Stimulated activated memory B cell treated with anti-CD40 and anti-IgM and Interleukin-4, amounts not matched to agents 10 μg/mL and 1 μg/mL and 100 μg/mL, for 72 hours (primary cell): Measurements from ENCODE around the gene TRIO.

ENCODE experiments used
- ATAC-seq: fragments of 150-1000 bp; cut with Tn5 transposase; 2 replicates; pipeline ENCODE4 v1.10.0; 2021
- H3K27ac Mint-ChIP-seq: one replicate; pipeline ENCODE4 v1.8.0; 2022; ENCODE audit warnings: mild to moderate bottlenecking, mixed read lengths
- H3K27me3 Mint-ChIP-seq: one replicate; pipeline ENCODE4 v1.8.0; 2022; ENCODE audit warnings: mixed read lengths
- H3K36me3 Mint-ChIP-seq: one replicate; pipeline ENCODE4 v1.8.0; 2022; ENCODE audit warnings: mixed read lengths
- H3K4me1 Mint-ChIP-seq: one replicate; pipeline ENCODE4 v1.8.0; 2022; ENCODE audit warnings: mixed read lengths
- H3K4me3 Mint-ChIP-seq: one replicate; pipeline ENCODE4 v1.8.0; 2022; ENCODE audit warnings: mild to moderate bottlenecking, moderate library complexity, mixed read lengths
- H3K9me3 Mint-ChIP-seq: one replicate; pipeline ENCODE4 v1.8.0; 2022; ENCODE audit warnings: mixed read lengths

Gene TRIO

DNA sequence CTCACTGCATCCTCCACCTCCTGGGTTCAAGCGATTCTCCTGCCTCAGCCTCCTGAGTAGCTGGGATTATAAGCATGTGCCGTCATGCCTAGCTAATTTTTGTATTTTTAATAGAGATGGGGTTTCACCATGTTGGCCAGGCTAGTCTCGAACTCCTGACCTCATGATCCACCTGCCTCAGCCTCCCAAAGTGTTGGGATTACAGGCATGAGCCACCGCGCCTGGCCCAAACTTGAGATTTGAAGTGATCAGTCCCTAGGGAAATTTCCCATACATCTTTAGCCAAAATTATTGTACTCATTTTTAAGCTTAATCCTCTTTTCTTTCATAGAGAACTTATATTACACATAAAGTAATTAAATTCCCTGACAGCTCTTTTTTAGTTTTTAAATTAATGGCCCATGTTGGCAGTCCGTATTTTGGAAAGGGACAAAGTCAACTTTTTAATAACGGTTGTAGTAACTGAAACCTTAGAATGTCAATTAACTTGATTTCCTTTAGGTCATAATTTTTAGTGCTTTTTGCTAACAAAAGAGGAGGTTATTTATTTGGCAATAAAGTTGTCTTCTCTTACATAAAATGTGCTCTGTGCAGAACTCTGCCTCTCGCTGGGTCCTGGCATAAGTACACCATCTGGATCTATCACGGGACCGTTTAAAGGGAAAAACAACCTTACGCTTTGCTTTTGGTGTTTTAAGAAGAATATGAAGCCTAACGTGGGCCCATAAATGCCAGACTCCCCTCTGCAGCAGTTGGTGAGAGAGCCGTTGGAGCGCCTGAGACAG, 296.1 kb downstream of the TRIO start:
- H3K36me3 Mint-ChIP-seq, result peaks cover 76% of the 10 kb centered on the region
- H3K4me1 Mint-ChIP-seq, result peaks cover 32% of the 10 kb centered on the region
- H3K4me3 Mint-ChIP-seq, result no peak overlapping the region
- ATAC-seq, result no peak
- H3K27ac Mint-ChIP-seq, result peak overlapping the region; percentile 21
- no peaks in the 10 kb centered on the region for H3K27me3 Mint-ChIP-seq
- no peaks in the 10 kb centered on the region for H3K9me3 Mint-ChIP-seq

GRCh38 chr5:14440223-14440581, 297.1 kb downstream of the TRIO start:
- Mint-ChIP-seq H3K27ac (no peak overlapping the region), H3K9me3 (no peaks in the 10 kb centered on the region), H3K36me3 (peaks cover 68% of the 10 kb centered on the region), H3K4me1 (peaks cover 32% of the 10 kb centered on the region), H3K27me3 (no peaks in the 10 kb centered on the region), H3K4me3 (no peak overlapping the region)
- ATAC-seq, result no peak

- no peak overlapping the region for H3K27ac Mint-ChIP-seq
- H3K36me3 Mint-ChIP-seq, result peaks cover 62% of the 10 kb centered on the region
- H3K4me3 Mint-ChIP-seq, result no peak overlapping the region
- H3K9me3 Mint-ChIP-seq, result no peaks in the 10 kb centered on the region
- H3K4me1 Mint-ChIP-seq, result peaks cover 26% of the 10 kb centered on the region
- ATAC-seq, result no peak
- no peaks in the 10 kb centered on the region for H3K27me3 Mint-ChIP-seq
Observed at GRCh38 chr5:14440582-14441431, 297.7 kb downstream of the TRIO start.

- no peaks in the 10 kb centered on the region for H3K27me3 Mint-ChIP-seq
- no peaks in the 10 kb centered on the region for H3K9me3 Mint-ChIP-seq
- no peak overlapping the region for H3K4me3 Mint-ChIP-seq
- no peak overlapping the region for H3K27ac Mint-ChIP-seq
- H3K4me1 Mint-ChIP-seq, result peaks cover 20% of the 10 kb centered on the region
- ATAC-seq, result no peak
- H3K36me3 Mint-ChIP-seq, result peaks cover 54% of the 10 kb centered on the region
Observed at GRCh38 chr5:14441641-14442040, 298.5 kb downstream of the TRIO start.

DNA sequence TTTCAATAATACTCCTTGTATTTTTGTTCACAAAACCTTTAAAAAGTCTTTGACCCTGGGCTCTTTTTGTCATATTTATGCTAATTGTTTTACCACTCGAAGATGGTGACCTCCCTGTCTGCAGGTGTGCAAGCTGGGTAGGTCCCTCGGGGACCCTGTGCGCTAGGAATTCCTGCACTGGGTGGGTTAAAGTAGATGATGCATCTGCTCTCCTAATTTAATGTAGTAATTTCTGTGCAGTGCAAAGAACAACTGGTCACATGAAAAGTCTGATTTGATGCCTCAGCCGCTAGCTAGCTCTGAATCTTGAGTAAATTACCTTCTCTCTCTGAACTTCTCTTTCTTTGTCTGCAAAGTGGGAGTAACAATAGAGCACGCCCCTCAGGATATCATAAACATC, 299.4 kb downstream of the TRIO start:
- Mint-ChIP-seq H3K4me1 (peaks cover 22% of the 10 kb centered on the region), H3K27me3 (no peaks in the 10 kb centered on the region), H3K4me3 (no peak overlapping the region), H3K27ac (no peak overlapping the region), H3K36me3 (peaks cover 47% of the 10 kb centered on the region), H3K9me3 (no peaks in the 10 kb centered on the region)
- ATAC-seq, result no peak

- Mint-ChIP-seq H3K9me3 (no peaks in the 10 kb centered on the region), H3K27ac (no peak overlapping the region), H3K4me3 (no peak overlapping the region), H3K36me3 (peaks cover 42% of the 10 kb centered on the region), H3K4me1 (peaks cover 31% of the 10 kb centered on the region), H3K27me3 (no peaks in the 10 kb centered on the region)
- no peak for ATAC-seq
Observed at GRCh38 chr5:14443671-14444093, 300.5 kb downstream of the TRIO start.

DNA sequence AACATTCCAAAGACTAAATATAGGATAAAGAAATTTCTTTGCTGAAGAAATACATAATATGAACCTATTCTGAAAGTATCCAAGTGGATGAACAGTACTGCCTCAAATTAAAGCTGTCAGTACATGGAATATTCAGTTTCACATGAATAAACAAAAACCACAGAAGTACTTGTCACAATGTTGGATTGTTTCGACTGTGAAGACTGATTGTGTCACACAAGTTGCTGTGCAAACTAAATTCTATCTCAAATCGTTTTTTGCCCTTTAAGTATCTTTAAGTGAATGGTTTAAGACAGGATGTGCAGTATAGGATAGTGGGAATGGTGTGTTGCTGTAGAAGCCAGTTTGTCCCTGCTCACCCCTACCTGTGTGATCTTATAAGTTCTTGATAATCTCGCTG, 301.0 kb downstream of the TRIO start:
- Mint-ChIP-seq H3K36me3 (peaks cover 39% of the 10 kb centered on the region), H3K4me1 (peaks cover 28% of the 10 kb centered on the region), H3K27me3 (no peaks in the 10 kb centered on the region), H3K9me3 (no peaks in the 10 kb centered on the region), H3K27ac (no peak overlapping the region), H3K4me3 (no peak overlapping the region)
- no peak for ATAC-seq

- Mint-ChIP-seq H3K27ac (no peak overlapping the region), H3K36me3 (peaks cover 42% of the 10 kb centered on the region), H3K9me3 (no peaks in the 10 kb centered on the region), H3K4me3 (no peak overlapping the region), H3K4me1 (peaks cover 28% of the 10 kb centered on the region), H3K27me3 (no peaks in the 10 kb centered on the region)
- no peak for ATAC-seq
Observed at GRCh38 chr5:14445013-14445412, 301.9 kb downstream of the TRIO start.

- ATAC-seq, result no peak
- no peaks in the 10 kb centered on the region for H3K27me3 Mint-ChIP-seq
Observed at GRCh38 chr5:14445576-14446290, 302.6 kb downstream of the TRIO start.

GRCh38 chr5:14447958-14448911, 305.1 kb downstream of the TRIO start:
- Mint-ChIP-seq H3K4me1 (peaks cover 13% of the 10 kb centered on the region), H3K27me3 (no peaks in the 10 kb centered on the region), H3K4me3 (no peak overlapping the region), H3K36me3 (peaks cover 25% of the 10 kb centered on the region), H3K27ac (peak overlapping the region; percentile 85), H3K9me3 (no peaks in the 10 kb centered on the region)
- peak; percentile 72 for ATAC-seq

More at GRCh38 chr5:14445576-14446290, 302.6 kb downstream of the TRIO start:
- H3K9me3 Mint-ChIP-seq, result no peaks in the 10 kb centered on the region
- no peak overlapping the region for H3K27ac Mint-ChIP-seq
- H3K4me1 Mint-ChIP-seq, result peaks cover 28% of the 10 kb centered on the region
- H3K36me3 Mint-ChIP-seq, result peaks cover 42% of the 10 kb centered on the region
- no peak overlapping the region for H3K4me3 Mint-ChIP-seq

DNA sequence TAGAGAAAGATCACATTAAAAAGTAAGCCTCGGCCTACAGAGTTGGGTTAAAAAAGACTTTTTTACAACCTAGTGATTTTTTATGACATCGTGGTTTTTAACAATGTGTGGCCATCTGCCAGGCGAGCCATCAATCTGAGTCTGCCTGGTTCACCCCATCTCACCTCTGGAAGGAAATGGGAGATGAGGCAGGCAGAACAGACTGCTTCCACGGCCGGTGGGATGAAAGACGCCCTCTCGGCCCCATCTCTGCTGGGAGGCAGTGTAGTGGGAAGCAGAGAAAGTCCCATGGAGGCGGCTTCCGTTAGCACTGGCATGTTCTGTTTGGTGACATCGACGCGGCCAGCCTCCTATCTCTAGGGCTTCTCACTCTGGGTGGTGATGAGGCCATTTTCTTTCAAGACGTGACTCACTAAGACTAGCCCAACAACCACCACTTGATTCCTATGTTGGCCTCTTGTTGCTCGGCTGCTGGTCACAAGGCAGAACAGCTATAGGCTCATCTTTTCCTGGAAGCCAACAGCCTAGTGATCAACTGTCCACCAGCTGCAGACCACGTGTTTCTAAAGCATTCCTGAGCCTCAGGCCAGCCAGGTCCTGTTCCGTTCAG, 306.0 kb downstream of the TRIO start:
- H3K27ac Mint-ChIP-seq, result peak overlapping the region; percentile 85
- no peak overlapping the region for H3K4me3 Mint-ChIP-seq
- no peaks in the 10 kb centered on the region for H3K9me3 Mint-ChIP-seq
- peaks cover 13% of the 10 kb centered on the region for H3K4me1 Mint-ChIP-seq
- H3K36me3 Mint-ChIP-seq, result peaks cover 34% of the 10 kb centered on the region
- ATAC-seq, result no peak
- no peaks in the 10 kb centered on the region for H3K27me3 Mint-ChIP-seq

GRCh38 chr5:14450018-14450524, 306.9 kb downstream of the TRIO start:
- no peak overlapping the region for H3K27ac Mint-ChIP-seq
- H3K36me3 Mint-ChIP-seq, result peaks cover 43% of the 10 kb centered on the region
- ATAC-seq, result no peak
- H3K9me3 Mint-ChIP-seq, result no peaks in the 10 kb centered on the region
- peaks cover 13% of the 10 kb centered on the region for H3K4me1 Mint-ChIP-seq
- no peak overlapping the region for H3K4me3 Mint-ChIP-seq
- no peaks in the 10 kb centered on the region for H3K27me3 Mint-ChIP-seq

DNA sequence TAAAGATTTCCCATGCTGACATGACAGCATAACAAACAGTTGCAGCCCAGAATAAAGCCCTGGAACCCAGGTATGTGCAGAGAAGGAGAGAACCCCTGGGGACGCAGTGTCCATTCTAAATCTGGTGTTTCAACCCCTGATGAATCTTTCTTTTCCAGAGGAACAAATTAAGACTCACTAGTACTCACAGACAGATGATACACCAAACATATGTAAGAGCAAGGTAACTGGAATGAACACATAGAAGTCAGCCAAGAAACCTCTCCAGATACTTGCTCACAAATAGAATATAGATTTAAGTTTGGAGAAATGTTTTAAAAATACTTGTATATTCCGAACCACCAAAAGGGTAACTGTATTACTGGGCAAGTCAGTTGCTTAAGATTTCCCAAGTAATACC, 307.6 kb downstream of the TRIO start:
- peaks cover 44% of the 10 kb centered on the region for H3K36me3 Mint-ChIP-seq
- no peaks in the 10 kb centered on the region for H3K27me3 Mint-ChIP-seq
- H3K4me1 Mint-ChIP-seq, result peaks cover 13% of the 10 kb centered on the region
- ATAC-seq, result no peak
- H3K4me3 Mint-ChIP-seq, result no peak overlapping the region
- H3K27ac Mint-ChIP-seq, result no peak overlapping the region
- H3K9me3 Mint-ChIP-seq, result no peaks in the 10 kb centered on the region

DNA sequence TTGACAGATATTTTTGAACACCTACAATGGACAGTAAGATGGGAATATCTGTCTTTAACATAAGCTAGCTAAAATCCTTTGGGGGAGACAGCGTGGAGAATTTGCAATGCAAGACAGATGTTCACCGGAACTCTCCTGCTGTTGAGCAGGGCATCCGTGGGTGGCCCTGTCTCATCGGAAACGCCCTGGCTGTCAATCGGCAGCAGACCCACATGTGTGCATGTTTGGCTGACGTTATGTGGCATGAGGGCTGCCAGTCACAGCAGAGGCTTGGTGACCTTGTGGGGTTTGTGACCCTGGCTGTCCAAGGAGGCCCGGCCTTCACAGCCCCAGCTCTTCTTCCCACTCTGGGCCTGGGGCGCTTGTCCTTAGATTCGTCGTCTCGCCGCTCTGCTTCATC, 308.7 kb downstream of the TRIO start:
- H3K27me3 Mint-ChIP-seq, result no peaks in the 10 kb centered on the region
- peak overlapping the region; percentile 38 for H3K27ac Mint-ChIP-seq
- peaks cover 44% of the 10 kb centered on the region for H3K36me3 Mint-ChIP-seq
- H3K4me1 Mint-ChIP-seq, result peaks cover 13% of the 10 kb centered on the region
- ATAC-seq, result no peak
- no peaks in the 10 kb centered on the region for H3K9me3 Mint-ChIP-seq
- no peak overlapping the region for H3K4me3 Mint-ChIP-seq
